NCI-H2081 (cell line): Measurements from ENCODE around the gene ANKS3.

ENCODE experiments used
- DNase-seq, 2 experiments: peaks; one replicate each; lab custom pipeline; 2025; lab: John Stamatoyannopoulos, UW

ANKS3 gene

DNA sequence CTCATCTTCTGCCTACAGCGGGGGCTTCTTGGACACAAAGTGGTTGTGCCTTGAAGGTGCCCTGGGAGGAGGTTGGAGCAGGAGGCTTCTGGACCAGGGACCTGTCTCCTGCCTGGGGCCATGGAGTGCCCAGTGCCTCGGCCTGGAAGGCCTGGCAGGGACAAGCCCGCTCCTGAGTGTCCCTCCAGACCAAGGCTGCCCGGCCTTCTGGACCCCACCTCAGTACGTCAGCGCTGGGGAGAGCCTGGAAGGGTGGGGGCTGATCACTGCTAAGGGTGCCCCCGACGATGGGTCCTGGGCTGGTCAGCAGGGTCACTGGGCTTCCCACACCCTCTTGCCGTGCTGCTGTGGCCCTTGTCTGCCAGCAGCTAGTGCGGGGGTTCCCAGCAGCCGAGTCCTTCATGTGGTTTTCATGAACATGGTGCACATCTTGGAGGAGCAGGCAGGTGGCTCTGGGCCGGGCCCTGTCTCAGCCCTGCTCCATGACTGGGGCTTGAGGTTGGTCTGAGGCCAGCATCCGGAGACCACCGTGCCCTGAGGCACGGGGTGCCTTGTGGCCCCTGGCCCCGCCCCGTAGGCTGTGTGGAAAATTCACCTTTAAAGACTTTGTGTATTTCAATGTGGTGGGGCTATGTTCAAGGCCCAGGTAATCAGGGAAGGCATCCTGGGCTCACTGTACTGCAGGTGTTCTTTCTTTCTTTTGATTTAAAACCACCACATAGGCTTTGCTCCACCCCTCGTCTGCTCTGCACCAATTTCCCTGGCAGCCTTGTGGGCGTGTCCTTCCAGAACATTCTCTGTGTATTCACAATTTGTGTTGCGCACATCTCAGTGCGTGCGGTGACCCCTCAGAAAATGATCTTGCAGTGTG lies 87.1 kb downstream of the ANKS3 start:
- DNase-seq, result no peak
